Endothelial cell of umbilical vein (primary cell): Measurements from ENCODE around the gene ANKK1. TPM values are rescaled to one million over a fixed set of nuclear protein-coding genes. Genes with fewer than 3 reads are reported as not detected.

Source experiments
- BruUV-seq: library from RNA; stranded (reverse); fragments of 400-500 nt; replicated peaks from 2 replicates; lab custom pipeline; 2021; lab: Mats Ljungman, UMichigan
- CTCF ChIA-PET: fragments of 300-600, 350-600 bp; sonication (Branson Sonifier 250); formaldehyde crosslinking; loops from one replicate; lab custom pipeline; 2021; ENCODE audit warnings: antibody characterized with exemption, inconsistent platforms; lab: Charles Lee
- POLR2A ChIA-PET: fragments of 300-600, 350-600 bp; sonication (Branson Sonifier 250); formaldehyde crosslinking; loops from one replicate; lab custom pipeline; 2021; ENCODE audit warnings: antibody characterized with exemption, inconsistent platforms; lab: Charles Lee
- DNase-seq: peaks from one replicate; pipeline ENCODE4 v3.0.0-alpha.2; 2011; ENCODE audit warnings: low read depth, low spot score
- FAIRE-seq: peaks from 2 replicates; lab custom pipeline; 2011; peaks lifted over from hg19 to GRCh38; lab: Jason Lieb, UNC
- H2AFZ ChIP-seq: 2 replicates; pipeline ENCODE4 v1.6.0; 2012; ENCODE audit warnings: low read depth, low read length, control low read depth, inconsistent platforms
- H3K27ac ChIP-seq: 2 replicates; pipeline ENCODE4 v1.5.1; 2011; ENCODE audit warnings: low read depth, mild to moderate bottlenecking, control low read depth, low read length, moderate library complexity; ENCODE audit not compliant: insufficient read depth
- H3K27me3 ChIP-seq, 2 experiments: 2 replicates each; pipeline versions ENCODE4 v1.6.0 to v1.6.1; 2011; ENCODE audit warnings: low read length in 2 of 2, mixed read lengths in 1 of 2; ENCODE audit not compliant: control insufficient read depth in 2 of 2, insufficient read depth in 2 of 2
- H3K36me3 ChIP-seq, 2 experiments: 2 replicates in 1 of 2; 3 replicates in 1 of 2; pipeline ENCODE4 v1.5.1; 2011; ENCODE audit warnings: low read length in 2 of 2, mild to moderate bottlenecking in 1 of 2, moderate library complexity in 1 of 2; ENCODE audit not compliant: control insufficient read depth in 2 of 2, insufficient read depth in 2 of 2; ENCODE audit errors: extremely low read depth in 1 of 2
- H3K4me1 ChIP-seq: 3 replicates; pipeline ENCODE4 v1.5.1; 2011; ENCODE audit warnings: mild to moderate bottlenecking, low read length; ENCODE audit not compliant: control insufficient read depth, insufficient read depth; ENCODE audit errors: extremely low read depth
- H3K4me2 ChIP-seq: 2 replicates; pipeline ENCODE4 v1.6.1; 2011; ENCODE audit warnings: low read length, control low read depth, mixed read lengths; ENCODE audit not compliant: insufficient read depth
- H3K4me3 ChIP-seq, 3 experiments: fragments of 200-600 bp in 1 of 3; sonication (generic), shearing (Covaris generic) in 1 of 3; replicated peaks in 1 of 3; 2 replicates each; pipeline ENCODE4 v1.5.1; 2011 to 2016; ENCODE audit warnings: control low read depth in 3 of 3, low read length in 3 of 3, mild to moderate bottlenecking in 2 of 3, inconsistent platforms in 1 of 3, low read depth in 1 of 3, moderate library complexity in 1 of 3; ENCODE audit not compliant: insufficient read depth in 1 of 3
- H3K79me2 ChIP-seq: 2 replicates; pipeline ENCODE4 v1.6.0; 2012; ENCODE audit warnings: low read length, inconsistent platforms; ENCODE audit not compliant: control insufficient read depth, insufficient read depth
- H3K9ac ChIP-seq: replicated peaks from 2 replicates; pipeline ENCODE3; 2011; ENCODE audit warnings: low read length, control low read depth; ENCODE audit not compliant: insufficient read depth; ENCODE audit errors: extremely low read depth
- H3K9me1 ChIP-seq: replicated peaks from 3 replicates; pipeline ENCODE4 v1.6.0; 2011; ENCODE audit warnings: mild to moderate bottlenecking, low read length; ENCODE audit not compliant: control insufficient read depth, insufficient read depth; ENCODE audit errors: extremely low read depth
- H3K9me3 ChIP-seq: replicated peaks from 2 replicates; pipeline ENCODE4 v1.5.1; 2012; ENCODE audit warnings: low read length, inconsistent platforms; ENCODE audit not compliant: control insufficient read depth, insufficient read depth
- H4K20me1 ChIP-seq: replicated peaks from 2 replicates; pipeline ENCODE3; 2011; ENCODE audit warnings: mild to moderate bottlenecking, low read length; ENCODE audit not compliant: control insufficient read depth, insufficient read depth; ENCODE audit errors: extremely low read depth
- EZH2 ChIP-seq: IDR thresholded peaks from 2 replicates; pipeline ENCODE4 v1.6.1; 2012; ENCODE audit warnings: borderline replicate concordance, low read depth, mild to moderate bottlenecking, moderate library complexity, low read length, inconsistent platforms; ENCODE audit not compliant: severe bottlenecking
- FOS ChIP-seq: IDR thresholded peaks from 2 replicates; pipeline ENCODE4 v1.6.1; 2011; ENCODE audit warnings: mild to moderate bottlenecking, low read length, moderate library complexity, borderline replicate concordance; ENCODE audit not compliant: insufficient read depth
- GATA2 ChIP-seq: IDR thresholded peaks from 2 replicates; pipeline ENCODE4 v1.7.0; 2011; ENCODE audit warnings: low read depth, mild to moderate bottlenecking, moderate library complexity, mixed read lengths, low read length; ENCODE audit not compliant: insufficient read length, insufficient read depth
- JUN ChIP-seq: IDR thresholded peaks from 2 replicates; pipeline ENCODE4 v1.6.1; 2011; ENCODE audit warnings: borderline replicate concordance, low read depth; ENCODE audit not compliant: insufficient read length, insufficient read depth
- MYC ChIP-seq: IDR thresholded peaks from one replicate; pipeline ENCODE4 v1.6.1; 2011; ENCODE audit warnings: mild to moderate bottlenecking, low read depth, low read length
- POLR2A ChIP-seq: IDR thresholded peaks from 2 replicates; pipeline ENCODE4 v1.6.1; 2012; ENCODE audit warnings: low read depth, mild to moderate bottlenecking, control low read depth, low read length
- POLR2AphosphoS5 ChIP-seq: IDR thresholded peaks from 2 replicates; pipeline ENCODE4 v1.6.1; 2012; ENCODE audit warnings: low read depth, mild to moderate bottlenecking, control low read depth, low read length, moderate library complexity; ENCODE audit not compliant: insufficient read depth
- dilution Hi-C: fragments of 300-500 bp; cut with MboI; formaldehyde crosslinking; loops from one replicate; pipeline ENCODE4 v1.15.0; 2019; ENCODE audit warnings: low sequenced_read_pairs; ENCODE audit not compliant: extremely low pct_ligation_motif_present
- intact Hi-C: fragments of 100-400 bp; cut with micrococcal nuclease; formaldehyde crosslinking; loops from one replicate; pipeline ENCODE4 v1.10.0; 2022
- polyA plus RNA-seq, 4 experiments: library from polyadenylated mRNA; depleted of rRNA in 3 of 4; stranded (reverse) in 3 of 4; unstranded in 1 of 4; fragments of >200 nt; gene quantifications; 2 replicates each; pipeline versions ENCODE4 v1.2.1 to v1.2.3, GENCODE V29; 2011 to 2012; ENCODE audit warnings: missing spikeins in 1 of 4
- total RNA-seq: library from RNA; stranded (reverse); gene quantifications from 2 replicates; pipeline ENCODE4 v1.2.3, GENCODE V29; 2021
- TF ChIP-seq, protein P1 (sequence below), 2 donors: IDR thresholded peaks; 1 replicate in 1 of 2; 2 replicates in 1 of 2; pipeline ENCODE4 v1.5.1; 2011; ENCODE audit warnings: low read length in 2 of 2, mild to moderate bottlenecking in 2 of 2, moderate library complexity in 2 of 2, control low read depth in 1 of 2, inconsistent platforms in 1 of 2, low read depth in 1 of 2; ENCODE audit not compliant: insufficient read depth in 1 of 2; ENCODE audit errors: extremely low read depth in 1 of 2
- TF ChIP-seq, protein P2 (sequence below): IDR thresholded peaks from 2 replicates; pipeline ENCODE4 v1.6.1; 2011; ENCODE audit not compliant: insufficient read depth, insufficient read length

The ANKK1 gene
- total and polyA plus RNA-seq, 2 donors (not counting 3 experiments of a cell fraction or from before 2014, with no cell fraction given), result not detected

DNA sequence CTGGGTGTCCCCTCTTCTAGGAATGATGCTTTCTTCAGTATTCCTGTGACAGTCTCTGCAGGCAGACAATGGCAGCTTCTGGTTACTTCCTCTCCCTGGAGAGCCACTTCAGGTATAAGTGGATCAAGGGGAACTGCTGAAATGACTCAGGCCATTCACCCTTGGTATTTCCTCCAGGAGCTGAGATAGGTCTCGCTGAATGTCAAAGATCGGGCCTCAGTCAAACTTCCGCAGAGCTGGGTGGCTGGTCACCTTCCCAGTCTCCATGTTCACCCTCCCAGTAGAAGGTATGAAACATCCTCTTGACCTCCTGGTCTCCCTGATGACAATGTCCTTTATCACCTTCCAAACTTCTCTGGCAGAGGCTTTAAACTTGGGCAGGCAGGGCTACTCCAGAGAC, 1.8 kb upstream of the ANKK1 start:
- no peak overlapping the region for H3K4me2 ChIP-seq
- H3K9me1 ChIP-seq, result no peaks in the 10 kb centered on the region
- CTCF ChIA-PET, result interaction anchor here (2.2 kb wide), 1 partner anchor 146 kb away, joined by 7 read pairs; no protein-coding TSS in a partner anchor
- no peak overlapping the region for H3K4me3 ChIP-seq
- POLR2A ChIA-PET, result no interaction called here
- dilution Hi-C loops, result no loop called here
- H3K4me1 ChIP-seq, result peaks cover 24% of the 10 kb centered on the region
- DNase-seq (no peak), FAIRE-seq (peak; percentile 79)
- H4K20me1 ChIP-seq, result no peaks in the 10 kb centered on the region
- H3K27me3 ChIP-seq, result peaks cover 2 to 5% of the 10 kb centered on the region in 2 experiments
- H3K79me2 ChIP-seq, result no peaks in the 10 kb centered on the region
- no peak overlapping the region for H3K9ac ChIP-seq
- no peak overlapping the region for H2AFZ ChIP-seq
- peak overlapping the region; percentile 70 for H3K27ac ChIP-seq
- intact Hi-C loops, result loop anchor here (5.0 to 10.0 kb wide), 3 partner anchors 387 to 1101 kb away; partner anchors contain the start of gene ZW10
- H3K36me3 ChIP-seq, result no peaks in the 10 kb centered on the region
- no TSS peak for BruUV-seq
- no peaks in the 10 kb centered on the region for H3K9me3 ChIP-seq
- TF ChIP-seq JUN, result no peak
- TF ChIP-seq POLR2AphosphoS5, result peak; percentile 20

DNA sequence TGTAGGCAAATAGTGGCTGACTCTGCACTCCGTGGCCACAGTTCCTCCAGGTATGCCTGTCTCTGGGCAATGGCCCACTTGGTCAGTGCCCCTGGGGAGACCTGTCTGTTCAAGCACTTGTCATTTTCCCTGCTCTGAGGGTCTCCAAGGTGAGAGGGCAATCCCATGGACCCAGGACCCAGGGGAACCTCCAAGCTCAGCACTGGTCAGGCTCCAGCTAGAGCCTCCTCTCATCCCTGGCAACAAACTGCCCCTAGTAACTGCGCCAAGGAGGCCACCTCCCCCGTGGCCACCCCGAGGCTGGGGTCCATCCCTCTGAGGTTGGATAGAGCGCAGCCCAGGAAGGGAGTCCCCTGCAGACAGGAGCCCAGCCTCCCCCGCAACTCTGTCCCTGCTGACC, 713 bp upstream of the ANKK1 start:
- no peak overlapping the region for H2AFZ ChIP-seq
- H3K36me3 ChIP-seq, result no peaks in the 10 kb centered on the region
- CTCF ChIA-PET, result no interaction called here
- no peak for DNase-seq
- dilution Hi-C loops, result no loop called here
- BruUV-seq, result no TSS peak
- TF ChIP-seq FOS (no peak), POLR2AphosphoS5 (no peak), JUN (no peak), EZH2 (no peak), MYC (no peak), GATA2 (no peak), POLR2A (no peak)
- TF ChIP-seq, protein P1, sequence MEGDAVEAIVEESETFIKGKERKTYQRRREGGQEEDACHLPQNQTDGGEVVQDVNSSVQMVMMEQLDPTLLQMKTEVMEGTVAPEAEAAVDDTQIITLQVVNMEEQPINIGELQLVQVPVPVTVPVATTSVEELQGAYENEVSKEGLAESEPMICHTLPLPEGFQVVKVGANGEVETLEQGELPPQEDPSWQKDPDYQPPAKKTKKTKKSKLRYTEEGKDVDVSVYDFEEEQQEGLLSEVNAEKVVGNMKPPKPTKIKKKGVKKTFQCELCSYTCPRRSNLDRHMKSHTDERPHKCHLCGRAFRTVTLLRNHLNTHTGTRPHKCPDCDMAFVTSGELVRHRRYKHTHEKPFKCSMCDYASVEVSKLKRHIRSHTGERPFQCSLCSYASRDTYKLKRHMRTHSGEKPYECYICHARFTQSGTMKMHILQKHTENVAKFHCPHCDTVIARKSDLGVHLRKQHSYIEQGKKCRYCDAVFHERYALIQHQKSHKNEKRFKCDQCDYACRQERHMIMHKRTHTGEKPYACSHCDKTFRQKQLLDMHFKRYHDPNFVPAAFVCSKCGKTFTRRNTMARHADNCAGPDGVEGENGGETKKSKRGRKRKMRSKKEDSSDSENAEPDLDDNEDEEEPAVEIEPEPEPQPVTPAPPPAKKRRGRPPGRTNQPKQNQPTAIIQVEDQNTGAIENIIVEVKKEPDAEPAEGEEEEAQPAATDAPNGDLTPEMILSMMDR (IDR thresholded peaks at IDR 0.05; ENCODE audit: extremely low read depth in 1 of 2, insufficient read depth in 1 of 2, low read depth in 1 of 2, low read length in 2 of 2), result no peak
- TF ChIP-seq, protein P2, sequence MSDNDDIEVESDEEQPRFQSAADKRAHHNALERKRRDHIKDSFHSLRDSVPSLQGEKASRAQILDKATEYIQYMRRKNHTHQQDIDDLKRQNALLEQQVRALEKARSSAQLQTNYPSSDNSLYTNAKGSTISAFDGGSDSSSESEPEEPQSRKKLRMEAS, result no peak
- H3K4me3 ChIP-seq, result no peak overlapping the region
- no peaks in the 10 kb centered on the region for H3K9me1 ChIP-seq
- H3K27ac ChIP-seq, result no peak overlapping the region
- H4K20me1 ChIP-seq, result no peaks in the 10 kb centered on the region
- intact Hi-C loops, result loop anchor here (5.0 to 10.0 kb wide), 3 partner anchors 385 to 1102 kb away; partner anchors contain the start of gene ZW10
- no peaks in the 10 kb centered on the region for H3K9me3 ChIP-seq
- peaks cover 24% of the 10 kb centered on the region for H3K4me1 ChIP-seq
- H3K27me3 ChIP-seq, result peaks cover 4 to 5% of the 10 kb centered on the region in 2 experiments
- H3K79me2 ChIP-seq, result no peaks in the 10 kb centered on the region
- no peak overlapping the region for H3K4me2 ChIP-seq
- no peak for FAIRE-seq
- POLR2A ChIA-PET, result no interaction called here
- H3K9ac ChIP-seq, result no peak overlapping the region
